Measurements from ENCODE around the gene CCR3.

DNA sequence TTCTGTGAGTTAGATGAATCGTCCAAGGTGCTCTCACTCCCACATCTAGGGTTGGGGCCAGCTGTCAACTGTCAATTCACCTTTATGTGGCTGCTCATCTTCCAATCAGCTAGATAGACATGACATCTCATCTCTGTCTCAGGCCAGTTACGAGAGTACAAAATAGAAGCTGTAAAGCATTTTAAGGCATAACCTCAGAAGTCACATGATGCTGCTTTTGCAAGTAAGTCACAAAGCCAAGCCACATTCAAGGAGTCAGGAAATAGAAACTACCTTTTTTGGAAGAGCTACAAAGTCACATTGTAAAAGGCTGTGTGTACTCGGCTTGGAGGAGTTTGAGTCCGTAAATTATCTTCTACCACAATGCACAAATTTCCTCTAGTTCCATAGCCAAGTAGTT lies 29.1 kb upstream of the CCR3 start:
- TF ChIP-seq, protein P1, sequence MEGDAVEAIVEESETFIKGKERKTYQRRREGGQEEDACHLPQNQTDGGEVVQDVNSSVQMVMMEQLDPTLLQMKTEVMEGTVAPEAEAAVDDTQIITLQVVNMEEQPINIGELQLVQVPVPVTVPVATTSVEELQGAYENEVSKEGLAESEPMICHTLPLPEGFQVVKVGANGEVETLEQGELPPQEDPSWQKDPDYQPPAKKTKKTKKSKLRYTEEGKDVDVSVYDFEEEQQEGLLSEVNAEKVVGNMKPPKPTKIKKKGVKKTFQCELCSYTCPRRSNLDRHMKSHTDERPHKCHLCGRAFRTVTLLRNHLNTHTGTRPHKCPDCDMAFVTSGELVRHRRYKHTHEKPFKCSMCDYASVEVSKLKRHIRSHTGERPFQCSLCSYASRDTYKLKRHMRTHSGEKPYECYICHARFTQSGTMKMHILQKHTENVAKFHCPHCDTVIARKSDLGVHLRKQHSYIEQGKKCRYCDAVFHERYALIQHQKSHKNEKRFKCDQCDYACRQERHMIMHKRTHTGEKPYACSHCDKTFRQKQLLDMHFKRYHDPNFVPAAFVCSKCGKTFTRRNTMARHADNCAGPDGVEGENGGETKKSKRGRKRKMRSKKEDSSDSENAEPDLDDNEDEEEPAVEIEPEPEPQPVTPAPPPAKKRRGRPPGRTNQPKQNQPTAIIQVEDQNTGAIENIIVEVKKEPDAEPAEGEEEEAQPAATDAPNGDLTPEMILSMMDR (IDR thresholded peaks at IDR 0.05) = no peak
- TF ChIP-seq POLR2AphosphoS5 (IDR thresholded peaks at IDR 0.05) = no peak
- no peak for TF ChIP-seq EP300 (IDR thresholded peaks at IDR 0.05)
- TF ChIP-seq POLR2A (IDR thresholded peaks at IDR 0.05) = no peak

Data from sigmoid colon (tissue), 4 donors.